ENCODE results near the gene E2F4.

The E2F4 gene

DNA sequence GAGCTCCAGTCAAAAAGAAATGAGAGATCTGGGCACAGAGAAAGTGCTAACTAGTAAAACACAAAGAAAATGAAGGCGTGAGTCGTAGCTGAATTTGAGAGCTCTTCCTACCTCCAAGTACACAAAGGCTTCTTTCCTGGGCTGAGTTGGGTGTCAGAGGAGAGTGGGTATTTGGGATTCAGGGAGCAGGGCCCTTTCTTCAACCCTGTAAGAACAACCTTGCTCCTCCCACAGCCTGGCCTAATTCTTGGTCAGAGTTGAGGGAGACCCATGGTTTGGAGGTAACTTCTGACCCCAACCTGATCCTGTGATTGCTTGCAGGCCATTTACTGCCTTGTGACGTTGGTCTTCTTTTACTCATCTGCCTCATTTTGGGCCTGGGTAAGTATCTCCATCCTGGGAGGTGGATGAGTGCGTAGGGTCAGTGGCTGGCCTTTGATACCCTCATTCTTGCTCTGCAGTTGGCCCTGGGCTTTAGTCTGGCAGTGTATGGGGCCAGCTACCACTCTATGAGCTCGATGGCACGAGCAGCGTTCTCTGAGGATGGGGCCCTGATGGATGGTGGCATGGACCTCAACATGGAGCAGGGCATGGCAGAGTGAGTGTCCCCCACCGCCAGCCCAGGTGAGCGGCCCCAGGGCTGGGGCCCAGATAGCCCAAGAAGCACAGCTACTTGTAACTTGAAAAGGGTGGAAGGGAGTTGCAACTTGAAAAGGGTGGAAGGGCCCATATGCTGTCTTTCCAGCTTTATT is 36.3 kb downstream of the E2F4 start:
- TF ChIP-seq, protein P1, sequence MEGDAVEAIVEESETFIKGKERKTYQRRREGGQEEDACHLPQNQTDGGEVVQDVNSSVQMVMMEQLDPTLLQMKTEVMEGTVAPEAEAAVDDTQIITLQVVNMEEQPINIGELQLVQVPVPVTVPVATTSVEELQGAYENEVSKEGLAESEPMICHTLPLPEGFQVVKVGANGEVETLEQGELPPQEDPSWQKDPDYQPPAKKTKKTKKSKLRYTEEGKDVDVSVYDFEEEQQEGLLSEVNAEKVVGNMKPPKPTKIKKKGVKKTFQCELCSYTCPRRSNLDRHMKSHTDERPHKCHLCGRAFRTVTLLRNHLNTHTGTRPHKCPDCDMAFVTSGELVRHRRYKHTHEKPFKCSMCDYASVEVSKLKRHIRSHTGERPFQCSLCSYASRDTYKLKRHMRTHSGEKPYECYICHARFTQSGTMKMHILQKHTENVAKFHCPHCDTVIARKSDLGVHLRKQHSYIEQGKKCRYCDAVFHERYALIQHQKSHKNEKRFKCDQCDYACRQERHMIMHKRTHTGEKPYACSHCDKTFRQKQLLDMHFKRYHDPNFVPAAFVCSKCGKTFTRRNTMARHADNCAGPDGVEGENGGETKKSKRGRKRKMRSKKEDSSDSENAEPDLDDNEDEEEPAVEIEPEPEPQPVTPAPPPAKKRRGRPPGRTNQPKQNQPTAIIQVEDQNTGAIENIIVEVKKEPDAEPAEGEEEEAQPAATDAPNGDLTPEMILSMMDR (IDR thresholded peaks at IDR 0.05) = no peak

DNA sequence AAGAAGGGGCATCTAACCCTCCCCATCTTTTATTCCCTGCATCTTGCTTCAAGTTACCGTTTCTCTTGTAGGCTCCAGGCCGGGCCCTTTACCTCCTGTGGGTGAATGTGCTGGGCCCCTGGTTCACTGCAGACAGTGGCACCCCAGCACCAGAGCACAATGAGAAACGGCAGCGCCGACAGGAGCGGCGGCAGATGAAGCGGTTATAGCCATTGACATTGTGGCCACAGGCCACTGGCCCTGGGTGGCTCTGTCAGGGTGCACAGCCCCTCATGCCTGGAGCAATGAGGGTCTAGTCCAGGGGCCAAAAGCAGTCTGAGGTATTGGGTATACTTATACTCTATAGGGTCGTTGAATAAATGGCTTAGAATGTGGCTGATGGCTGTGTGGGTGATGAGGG is 37.0 kb downstream of the E2F4 start:
- TF ChIP-seq, protein P1 (IDR thresholded peaks at IDR 0.05) = no peak

DNA sequence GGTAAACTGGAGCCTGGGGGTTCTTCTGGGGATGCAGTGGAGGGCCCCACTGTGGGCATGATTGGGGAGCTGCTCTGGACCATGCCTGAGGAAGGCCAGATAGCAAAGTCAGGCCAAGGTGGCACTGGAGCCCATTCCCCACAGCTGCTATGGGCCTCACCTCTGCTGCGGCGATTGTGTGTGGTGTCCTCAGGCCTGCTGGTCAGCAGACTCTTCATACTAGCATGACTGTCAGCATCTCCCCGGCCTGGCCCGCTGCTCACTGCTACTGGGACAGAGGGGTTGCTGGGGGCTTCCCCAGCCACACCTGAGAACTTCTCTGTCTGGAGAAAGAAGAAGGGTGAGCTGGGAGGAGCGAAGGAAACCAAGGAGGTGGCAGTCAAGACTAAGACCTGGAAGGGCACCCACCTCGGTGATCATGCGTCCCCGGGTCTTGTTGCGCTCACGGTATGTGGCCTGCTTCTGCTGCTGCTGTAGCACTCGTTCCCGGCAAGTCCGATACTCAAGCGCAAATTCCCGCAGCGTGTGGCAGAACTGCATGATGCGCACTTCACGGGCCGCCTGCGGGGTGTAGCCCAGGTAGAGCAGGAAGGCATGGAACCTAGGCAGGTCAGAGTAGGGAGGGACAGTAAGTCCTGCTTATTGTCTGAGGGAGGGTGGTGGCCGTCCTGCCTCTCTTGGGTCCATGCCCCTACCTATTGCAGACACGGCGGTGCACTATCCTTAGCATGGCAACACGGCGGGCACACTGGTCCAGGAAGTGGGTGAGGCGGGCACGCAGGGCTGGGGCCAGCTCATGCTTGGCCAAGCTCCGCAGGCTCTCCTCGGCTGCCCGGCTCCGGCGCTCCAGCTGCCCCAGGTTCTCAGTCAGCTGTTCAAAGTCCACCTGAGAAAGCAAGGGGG is 38.2 kb downstream of the E2F4 start:
- TF ChIP-seq, protein P1 (IDR thresholded peaks at IDR 0.05) = no peak

DNA sequence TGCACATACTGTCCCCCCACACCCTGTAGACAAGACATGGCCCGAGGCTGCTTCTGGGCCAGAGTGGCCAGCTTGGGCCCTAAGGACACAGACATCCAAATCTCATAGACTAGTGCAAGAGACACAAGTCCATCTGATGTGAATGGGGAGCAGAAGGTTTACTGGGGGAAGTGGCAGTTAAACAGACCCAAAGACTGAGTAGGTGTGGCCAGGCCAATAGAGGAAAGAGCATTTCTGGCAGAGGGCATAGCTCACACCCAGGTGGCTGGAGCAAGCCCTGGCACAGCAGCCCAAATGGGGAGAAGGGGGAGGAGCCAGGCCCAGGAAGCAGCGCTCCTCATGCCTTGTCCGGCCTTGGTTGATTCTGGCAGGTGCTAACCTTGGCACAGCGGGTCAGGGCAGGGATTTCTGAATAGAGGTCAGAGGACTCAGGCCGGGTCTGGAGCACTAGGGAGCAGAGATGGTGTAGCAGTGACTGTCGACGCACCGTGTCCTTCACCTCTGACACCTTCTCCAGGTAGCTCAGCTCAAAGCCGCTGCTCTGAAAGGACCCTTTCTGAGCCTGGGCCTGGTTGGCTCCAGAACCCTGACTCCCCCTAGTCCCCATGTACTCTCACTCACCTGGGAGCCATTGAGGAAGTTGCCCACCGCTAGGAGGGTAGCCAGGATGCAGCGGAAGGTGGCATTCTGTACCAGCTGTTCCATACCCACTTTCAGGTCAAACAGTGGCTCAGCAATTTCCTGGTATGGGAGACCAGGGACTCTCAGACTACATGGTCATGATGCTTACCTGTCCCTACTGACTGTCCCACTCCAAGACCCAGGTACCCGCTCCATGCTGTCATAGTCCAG is 39.1 kb downstream of the E2F4 start:
- TF ChIP-seq, protein P1 (IDR thresholded peaks at IDR 0.05) = no peak

DNA sequence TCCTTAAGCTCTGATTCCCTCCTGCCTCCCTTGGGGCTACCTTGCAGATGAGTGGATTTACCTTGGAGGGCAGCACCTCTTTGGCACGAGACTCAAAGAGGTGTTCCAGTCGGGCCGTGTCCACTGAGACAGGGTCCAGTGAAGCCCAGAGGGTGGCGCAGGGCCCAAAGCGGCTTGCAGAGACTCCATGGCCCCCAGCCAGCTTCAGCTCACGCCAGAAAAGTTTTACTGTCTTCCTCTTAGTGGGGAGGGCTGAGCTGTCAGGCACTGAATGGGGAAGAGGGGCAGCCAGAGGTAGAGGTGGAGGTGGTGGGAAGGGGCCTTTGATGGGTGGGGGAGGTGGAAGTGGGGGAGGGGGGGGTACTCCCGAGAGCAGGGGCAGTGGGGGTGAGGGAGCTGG is 41.6 kb downstream of the E2F4 start:
- TF ChIP-seq, protein P1 (IDR thresholded peaks at IDR 0.05) = no peak

DNA sequence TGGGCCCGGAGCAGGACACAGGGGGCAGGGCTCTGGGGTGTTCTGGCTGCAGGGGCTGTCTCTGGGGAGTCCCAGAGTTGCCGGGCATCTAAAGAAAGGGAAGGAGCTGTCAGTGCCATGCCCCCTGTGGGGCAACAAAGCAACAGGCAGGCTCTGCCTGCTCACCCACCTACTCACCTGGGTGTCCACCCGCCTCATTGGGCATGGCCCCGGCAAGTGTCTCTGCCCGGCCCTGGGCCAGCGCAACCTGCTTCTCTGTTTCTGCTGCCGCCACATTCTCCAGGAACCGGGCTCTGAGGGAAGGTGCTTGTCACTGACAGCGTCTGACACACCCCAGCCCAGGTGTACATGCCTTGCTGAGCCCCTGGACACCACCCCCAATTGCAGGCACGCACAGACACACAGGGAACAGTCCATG is 42.2 kb downstream of the E2F4 start:
- TF ChIP-seq, protein P1 (IDR thresholded peaks at IDR 0.05) = no peak

All from LNCAP (cell line).